Epithelial cell of prostate (primary cell): ENCODE results near the gene KCTD2.
"Not testable (repeated sequence)": the region's sequence is repeated elsewhere in the genome, so short reads cannot be mapped to it uniquely, and the experiment has no call there.

Experiments
- DNase-seq: peaks from one replicate; pipeline ENCODE4 v3.0.0-alpha.2; 2011; ENCODE audit warnings: low read depth, low spot score
- H3K27ac ChIP-seq: fragments of 450-650 bp; 2 replicates; pipeline ENCODE4 v1.5.1; 2017; ENCODE audit warnings: mild to moderate bottlenecking

KCTD2 gene

DNA sequence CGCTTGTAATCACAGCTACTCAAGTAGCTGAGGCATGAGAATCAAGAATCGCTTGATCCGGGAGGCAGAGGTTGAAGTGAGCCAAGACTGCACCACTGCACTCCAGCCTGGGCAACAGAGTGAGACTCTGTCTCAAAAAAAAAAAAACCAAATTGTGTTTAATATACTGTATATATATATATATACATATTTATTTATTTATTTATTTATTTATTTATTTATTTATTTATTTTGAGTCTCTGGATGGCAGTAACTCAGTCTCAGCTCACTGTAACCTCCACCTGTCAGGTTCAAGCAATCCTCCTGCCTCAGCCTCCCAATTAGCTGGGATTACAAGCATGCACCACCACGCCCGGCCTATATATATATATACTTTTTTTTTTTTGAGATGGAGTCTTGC is 25.9 kb downstream of the KCTD2 start:
- DNase-seq, H3K27ac ChIP-seq: not testable (repeated sequence)

DNA sequence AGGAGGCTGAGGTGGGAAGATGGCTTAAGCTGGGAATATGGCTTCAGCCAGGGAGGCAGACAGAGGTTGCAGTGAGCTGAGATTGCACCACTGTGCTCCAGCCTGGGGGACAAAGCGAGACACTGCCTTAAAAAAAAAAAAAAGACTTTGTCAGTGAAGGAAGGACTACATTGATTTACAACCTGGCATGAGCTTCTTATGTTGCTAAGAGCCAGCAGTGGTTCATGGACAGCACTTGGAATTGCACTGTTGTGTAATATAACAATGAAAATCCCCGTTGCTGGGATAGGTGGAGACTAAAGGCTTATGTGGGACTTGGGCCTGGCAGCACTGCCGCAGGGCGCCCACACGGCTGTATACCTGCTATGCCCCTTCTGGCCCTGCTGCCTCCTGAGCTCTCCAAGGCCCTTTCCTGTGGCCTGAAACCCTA is 26.6 kb downstream of the KCTD2 start:
- no peak for DNase-seq
- H3K27ac ChIP-seq = no peak overlapping the region

DNA sequence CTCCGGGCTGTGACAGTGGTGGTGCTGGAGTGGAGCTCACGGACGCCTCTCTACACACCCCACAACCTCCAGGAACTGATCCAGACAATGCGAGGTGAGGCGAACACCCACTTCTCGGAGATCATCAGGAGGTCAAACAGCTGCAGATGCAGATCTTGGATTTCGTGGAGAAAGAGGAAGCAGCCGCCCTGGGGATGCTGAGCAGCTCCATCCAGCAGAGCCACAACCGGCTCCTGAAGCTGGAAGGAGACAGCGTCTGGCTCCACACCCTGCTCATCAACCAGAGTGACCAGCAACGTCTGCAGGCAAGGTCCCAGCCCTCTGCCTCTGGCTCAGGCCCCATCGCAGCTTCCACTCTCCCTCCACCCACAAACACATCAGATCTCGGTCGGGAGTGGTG is 27.5 kb downstream of the KCTD2 start:
- no peak overlapping the region for H3K27ac ChIP-seq
- DNase-seq = no peak

DNA sequence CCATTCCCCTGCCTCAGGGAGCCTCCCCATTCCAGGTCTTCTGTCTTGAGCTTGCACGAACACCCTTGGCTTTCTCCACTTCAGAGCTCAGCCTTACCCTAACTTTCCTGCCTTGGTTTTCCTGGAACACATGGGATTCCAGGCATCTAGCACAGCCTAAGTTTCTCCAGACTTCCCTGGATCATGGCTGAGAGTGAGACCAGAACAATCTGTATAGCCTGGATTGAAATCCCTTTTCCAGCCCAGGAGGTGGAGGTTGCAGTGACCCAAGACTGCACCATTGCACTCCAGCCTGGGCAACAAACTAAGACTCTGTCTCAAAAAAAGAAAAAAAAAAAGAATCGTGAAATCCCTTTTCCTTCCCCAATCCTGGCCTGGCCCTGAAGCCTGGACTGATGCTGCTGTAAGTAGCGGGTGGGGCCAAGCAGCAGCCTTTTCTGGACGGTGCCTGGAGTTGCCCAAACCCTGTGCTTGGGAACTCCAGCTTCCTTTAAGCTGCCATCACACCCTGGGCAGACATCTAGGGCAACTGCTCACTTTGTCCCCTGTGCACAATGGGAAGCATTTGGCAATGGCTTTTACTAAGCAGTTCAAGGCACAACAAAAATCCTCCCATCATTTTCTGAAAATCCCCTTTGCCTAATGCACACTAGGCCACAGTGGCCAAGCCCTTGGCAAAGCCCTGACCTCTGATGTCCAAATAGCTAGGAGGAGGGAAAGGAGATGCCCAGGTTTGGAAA is 28.7 kb downstream of the KCTD2 start:
- DNase-seq = no peak
- no peak overlapping the region for H3K27ac ChIP-seq

- no peak for DNase-seq
- no peak overlapping the region for H3K27ac ChIP-seq
Observed at GRCh38 chr17:75077072-75077495, 30.1 kb downstream of the KCTD2 start.

GRCh38 chr17:75077496-75078283 is 30.7 kb downstream of the KCTD2 start:
- no peak for DNase-seq

GRCh38 chr17:75078284-75079022 is 31.4 kb downstream of the KCTD2 start:
- no peak for DNase-seq
- no peak overlapping the region for H3K27ac ChIP-seq

More at GRCh38 chr17:75077496-75078283, 30.7 kb downstream of the KCTD2 start:
- H3K27ac ChIP-seq = no peak overlapping the region

DNA sequence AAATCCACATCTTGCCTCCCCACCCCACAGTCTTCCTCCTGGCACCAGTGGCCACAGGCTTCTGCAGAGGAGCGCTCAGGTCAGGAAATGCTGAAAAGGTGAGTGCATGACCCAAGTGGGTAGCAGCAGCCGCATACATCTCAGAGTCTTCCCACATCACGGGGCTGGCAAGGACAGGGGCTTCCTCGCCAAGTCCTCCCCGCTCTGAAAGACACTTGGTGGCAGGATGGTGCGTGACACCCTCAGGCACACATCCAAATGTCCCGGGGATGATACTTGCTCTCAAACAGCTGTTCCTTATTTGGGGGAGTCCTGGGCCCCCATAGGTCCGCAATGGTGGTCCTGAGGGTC is 32.0 kb downstream of the KCTD2 start:
- no peak overlapping the region for H3K27ac ChIP-seq
- no peak for DNase-seq

DNA sequence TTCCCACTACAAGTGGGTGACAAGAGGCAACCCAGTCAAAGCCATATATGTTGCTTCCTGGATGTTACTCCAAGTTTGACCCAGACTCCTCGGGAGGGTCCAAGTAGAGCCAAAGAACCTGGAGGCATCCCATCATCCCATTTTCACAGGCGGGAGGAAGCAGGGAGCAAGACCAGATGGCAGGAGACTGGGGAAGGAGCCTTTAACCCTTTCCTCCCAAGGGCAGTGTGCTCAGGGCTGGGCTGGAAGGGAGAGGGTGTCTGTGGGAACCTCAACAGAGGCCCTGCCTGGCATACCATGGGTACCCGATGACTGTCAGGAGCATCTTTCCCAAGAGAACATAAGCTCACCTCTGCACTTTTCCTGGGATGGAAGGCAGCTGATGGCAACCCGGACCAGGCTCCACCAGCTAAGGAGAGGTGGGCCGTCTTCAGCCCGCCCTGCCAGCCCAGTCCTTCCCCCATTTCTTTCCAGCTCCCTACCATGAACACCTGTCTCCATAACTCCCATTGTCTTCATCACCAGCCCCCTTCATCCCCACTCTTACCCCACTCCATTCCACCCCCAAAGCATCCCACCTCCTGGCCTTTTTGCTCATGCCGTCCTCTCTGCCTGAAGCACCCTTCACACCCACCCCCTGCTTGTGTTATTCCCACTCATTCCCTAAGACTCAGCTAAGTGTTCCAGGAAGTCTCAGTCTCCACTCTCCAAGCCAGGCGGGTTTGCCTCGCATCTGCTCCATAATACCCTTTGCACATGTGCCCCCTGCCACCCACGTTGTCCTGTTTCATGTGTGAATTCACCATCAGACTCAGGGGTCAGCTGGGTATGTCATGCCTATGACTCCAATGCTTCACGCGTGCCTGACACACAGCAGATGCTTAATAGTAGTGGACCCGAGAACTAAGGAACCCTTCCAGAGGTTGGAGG is 34.9 kb downstream of the KCTD2 start:
- DNase-seq = no peak
- no peak overlapping the region for H3K27ac ChIP-seq

DNA sequence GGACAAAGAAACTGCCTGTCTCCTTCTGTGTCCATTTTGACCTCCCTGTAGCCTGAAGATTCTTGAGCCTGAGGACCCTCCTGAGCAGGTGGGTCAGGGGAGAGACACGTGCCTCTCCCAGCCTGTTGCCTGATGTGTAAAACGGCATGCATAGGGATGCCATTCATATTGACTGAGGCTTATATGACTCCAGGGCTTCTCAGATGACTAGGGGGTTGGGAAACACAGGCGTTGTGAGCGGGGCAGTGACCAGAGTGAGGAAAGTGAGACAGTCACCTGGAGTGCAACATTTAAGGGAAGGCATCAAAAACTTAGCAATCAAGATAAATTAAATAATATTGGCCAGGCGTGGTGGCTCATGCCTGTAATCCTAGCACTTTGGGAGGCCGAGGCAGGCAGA is 35.7 kb downstream of the KCTD2 start:
- DNase-seq = no peak
- H3K27ac ChIP-seq = no peak overlapping the region

- DNase-seq = no peak
- H3K27ac ChIP-seq = no peak overlapping the region
Observed at GRCh38 chr17:75084039-75084660, 37.1 kb downstream of the KCTD2 start.

DNA sequence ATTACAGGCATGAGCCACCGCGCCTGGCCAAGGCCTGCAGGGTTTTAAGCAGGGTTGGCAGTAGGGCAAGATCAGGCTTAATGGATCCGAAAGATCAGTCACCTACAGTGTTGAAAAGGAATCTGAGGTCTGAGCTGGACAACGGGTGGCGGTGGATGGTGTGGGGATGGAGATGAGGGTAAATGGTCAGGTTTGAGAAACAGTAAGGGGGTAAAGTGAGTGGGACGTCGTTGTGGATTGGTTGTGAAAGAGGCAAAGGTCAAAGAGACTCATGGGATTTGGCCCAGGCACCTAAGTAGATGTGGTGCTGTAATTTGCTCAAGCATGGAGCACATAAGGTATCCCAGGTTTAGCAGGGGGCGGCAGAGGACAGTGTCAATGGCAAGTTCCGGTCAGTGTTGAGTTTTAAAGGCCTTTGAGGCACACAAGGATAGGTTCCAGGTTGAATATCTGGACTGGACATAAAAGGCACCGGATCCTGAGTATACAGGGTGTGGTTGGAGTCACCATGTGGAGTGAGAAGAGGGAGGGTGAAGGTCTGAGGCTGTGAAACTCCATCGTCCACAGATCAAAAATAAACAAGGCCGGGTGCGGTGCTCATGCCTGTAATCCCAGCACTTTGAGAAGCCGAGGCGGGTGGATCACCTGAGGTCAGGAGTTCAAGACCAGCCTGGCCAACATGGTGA is 39.6 kb downstream of the KCTD2 start:
- no peak for DNase-seq
- peak overlapping the region; percentile 77 for H3K27ac ChIP-seq

- DNase-seq = no peak
- peak overlapping the region; percentile 77 for H3K27ac ChIP-seq
Observed at GRCh38 chr17:75087182-75087557, 40.1 kb downstream of the KCTD2 start.

DNA sequence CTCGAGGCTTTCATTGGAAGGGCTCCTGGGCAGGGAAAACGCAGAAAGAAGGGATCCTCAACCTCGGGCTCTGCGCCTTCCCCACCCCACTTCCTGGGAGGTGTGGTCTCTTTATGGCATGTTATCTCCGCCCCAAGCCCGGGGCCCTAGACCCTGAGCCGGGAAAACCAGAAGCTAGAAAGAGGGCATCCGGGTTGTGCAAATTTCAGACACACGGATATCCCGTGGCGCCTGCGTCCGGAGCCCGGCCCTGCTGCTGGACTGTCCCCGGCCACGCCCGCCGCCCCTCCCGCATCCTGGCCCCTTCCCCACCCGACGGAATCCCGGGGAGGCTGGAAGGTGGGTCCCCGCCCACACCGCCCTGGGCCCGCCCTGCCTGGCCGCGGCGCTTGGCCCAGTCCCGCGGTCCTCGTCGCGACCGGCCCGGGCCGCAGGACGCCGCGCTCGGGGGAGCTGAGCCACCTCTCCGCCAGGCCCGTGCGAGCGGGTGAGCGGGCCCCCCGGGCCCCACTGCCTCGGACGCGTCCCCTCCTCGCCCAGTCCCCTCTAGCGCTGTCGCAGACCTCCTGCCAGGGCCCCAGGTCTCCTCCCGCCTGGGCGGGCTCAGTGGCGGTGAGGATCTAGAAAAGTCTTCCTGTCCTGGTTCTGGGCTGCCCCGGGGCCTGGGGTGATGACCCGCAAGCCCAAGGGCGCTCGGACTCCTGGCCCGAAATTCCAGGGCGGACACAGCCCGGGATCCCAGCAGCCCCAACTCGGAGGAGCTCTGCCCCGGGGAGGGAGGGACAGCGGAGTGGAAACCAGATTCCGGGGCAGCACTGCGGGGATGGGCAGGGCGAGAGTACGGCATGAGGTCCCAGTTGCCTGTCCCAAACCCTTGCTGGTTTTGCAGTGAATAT is 40.8 kb downstream of the KCTD2 start, which contains the start of gene SLC16A5:
Gene SLC16A5 (plus strand): TSS at position 397 of the 896 bp plus-strand sequence. CDS start 5,683 bp downstream, outside the sequence.
- H3K27ac ChIP-seq = peak within 1 kb of the TSS; percentile 77
- DNase-seq = no peak

- peak overlapping the region; percentile 77 for H3K27ac ChIP-seq
- DNase-seq = no peak
Observed at GRCh38 chr17:75088465-75089417, 41.7 kb downstream of the KCTD2 start.
